SK-N-SH (cell line): ENCODE data around the gene DCTD. TPM values are rescaled to one million over a fixed set of nuclear protein-coding genes. Genes with fewer than 3 reads are reported as not detected.
A peak's percentile ranks its signal among the peaks of the same experiment; 100 is the strongest.

ENCODE experiments used
- CTCF ChIA-PET: fragments of 300-600, 350-600 bp; formaldehyde crosslinking; extraction: SDS; loops from one replicate; lab custom pipeline; 2021; lab: Yijun Ruan, JAX
- POLR2A ChIA-PET: fragments of 350-600 bp; sonication (Branson Sonifier 250); formaldehyde crosslinking; extraction: SDS; loops from one replicate; lab custom pipeline; 2020; ENCODE audit warnings: antibody characterized with exemption, inconsistent platforms; lab: Yijun Ruan, JAX
- DNase-seq: peaks from one replicate; pipeline ENCODE4 v3.0.0; 2012
- H2AFZ ChIP-seq: fragments of 200-600 bp; sonication (generic); 2 replicates; pipeline ENCODE4 v1.8.1; 2016; ENCODE audit warnings: antibody characterized with exemption, mild to moderate bottlenecking, low read depth
- H3F3A ChIP-seq: fragments of 200-600 bp; sonication (generic); replicated peaks from 2 replicates; pipeline ENCODE3; 2016; ENCODE audit warnings: antibody characterized with exemption, mild to moderate bottlenecking; ENCODE audit not compliant: insufficient read depth
- H3K27ac ChIP-seq, 2 experiments: fragments of 200-500 bp in 1 of 2; fragments of 200-600 bp in 1 of 2; sonication (Bioruptor generic) in 1 of 2; sonication (generic), shearing (Covaris generic) in 1 of 2; 2 replicates each; pipeline versions ENCODE4 v1.5.1 to v1.6.1; 2014 to 2016; ENCODE audit warnings: low read depth in 2 of 2, inconsistent platforms in 1 of 2, low read length in 1 of 2, mild to moderate bottlenecking in 1 of 2, mixed read lengths in 1 of 2
- H3K27me3 ChIP-seq: fragments of 200-600 bp; sonication (generic), shearing (Covaris generic); 2 replicates; pipeline ENCODE4 v1.6.1; 2016; ENCODE audit warnings: mixed run types; ENCODE audit not compliant: insufficient read depth
- H3K36me3 ChIP-seq, 2 experiments: fragments of 200-500 bp in 1 of 2; fragments of 200-600 bp in 1 of 2; sonication (Bioruptor generic) in 1 of 2; sonication (generic) in 1 of 2; replicated peaks in 1 of 2; 2 replicates each; pipeline versions ENCODE3 to v1.5.1; 2014 to 2016; ENCODE audit warnings: low read length in 1 of 2, mild to moderate bottlenecking in 1 of 2; ENCODE audit not compliant: insufficient read depth in 2 of 2, control insufficient read depth in 1 of 2
- H3K4me1 ChIP-seq, 2 experiments: fragments of 200-500 bp in 1 of 2; fragments of 200-600 bp in 1 of 2; sonication (Bioruptor generic) in 1 of 2; sonication (generic), shearing (Covaris generic) in 1 of 2; 2 replicates each; pipeline versions ENCODE4 v1.5.1 to v1.6.1; 2014 to 2016; ENCODE audit warnings: low read depth in 1 of 2, low read length in 1 of 2, mixed run types in 1 of 2; ENCODE audit not compliant: insufficient read depth in 2 of 2, control insufficient read depth in 1 of 2
- H3K4me2 ChIP-seq: fragments of 200-600 bp; sonication (generic), shearing (Covaris generic); 2 replicates; pipeline ENCODE4 v1.6.1; 2017; ENCODE audit warnings: mixed run types
- H3K4me3 ChIP-seq, 2 experiments: fragments of 200-500 bp in 1 of 2; fragments of 200-600 bp in 1 of 2; sonication (Bioruptor generic) in 1 of 2; sonication (generic), shearing (Covaris generic) in 1 of 2; 2 replicates each; pipeline versions ENCODE4 v1.5.1 to v1.8.1; 2014 to 2016; ENCODE audit warnings: low read depth in 2 of 2, inconsistent platforms in 1 of 2, low read length in 1 of 2, mild to moderate bottlenecking in 1 of 2, mixed read lengths in 1 of 2, moderate library complexity in 1 of 2
- H3K79me2 ChIP-seq: fragments of 200-600 bp; sonication (generic); 2 replicates; pipeline ENCODE4 v1.8.1; 2017; ENCODE audit warnings: mild to moderate bottlenecking; ENCODE audit not compliant: insufficient read depth
- H3K9ac ChIP-seq: fragments of 200-600 bp; sonication (generic); 2 replicates; pipeline ENCODE4 v1.6.1; 2017; ENCODE audit warnings: mixed run types
- H3K9me2 ChIP-seq: fragments of 200-600 bp; sonication (generic); 2 replicates; pipeline ENCODE4 v1.6.1; 2017; ENCODE audit warnings: mixed run types
- H3K9me3 ChIP-seq: fragments of 200-600 bp; sonication (generic); 2 replicates; pipeline ENCODE4 v1.6.1; 2017; ENCODE audit warnings: mixed run types, mild to moderate bottlenecking, moderate library complexity
- H4K20me1 ChIP-seq: fragments of 200-600 bp; sonication (generic); 2 replicates; pipeline ENCODE4 v1.6.1; 2017; ENCODE audit warnings: mild to moderate bottlenecking, mixed run types; ENCODE audit not compliant: insufficient read depth
- CHD2 ChIP-seq: fragments of 150-350 bp; IDR thresholded peaks from 2 replicates; pipeline ENCODE4 v1.6.1; 2018; ENCODE audit warnings: low read length; ENCODE audit not compliant: partially characterized antibody
- ELF1 ChIP-seq: IDR thresholded peaks from 2 replicates; pipeline ENCODE4 v1.4.0; 2012
- EZH2phosphoT487 ChIP-seq: fragments of 200-600 bp; sonication (generic); IDR thresholded peaks from 2 replicates; pipeline ENCODE4 v1.6.1; 2017; ENCODE audit warnings: low read depth, mixed run types, mild to moderate bottlenecking, antibody characterized with exemption, moderate library complexity, borderline replicate concordance
- FOSL2 ChIP-seq: IDR thresholded peaks from 2 replicates; pipeline ENCODE4 v1.4.0; 2012; ENCODE audit warnings: low read depth, mild to moderate bottlenecking, moderate library complexity, borderline replicate concordance
- FOXM1 ChIP-seq: IDR thresholded peaks from 2 replicates; pipeline ENCODE4 v1.4.0; 2012; ENCODE audit warnings: low read depth, mild to moderate bottlenecking
- MXI1 ChIP-seq: IDR thresholded peaks from 2 replicates; pipeline ENCODE4 v1.6.1; 2012; ENCODE audit warnings: mild to moderate bottlenecking, low read depth, low read length, improper control_type of control experiment
- NFIC ChIP-seq: IDR thresholded peaks from 2 replicates; pipeline ENCODE4 v1.4.0; 2012; ENCODE audit warnings: borderline replicate concordance
- RAD21 ChIP-seq: IDR thresholded peaks from 2 replicates; pipeline ENCODE4 v1.6.1; 2012; ENCODE audit warnings: mild to moderate bottlenecking, low read length
- RCOR1 ChIP-seq: fragments of 150-350 bp; IDR thresholded peaks from 2 replicates; pipeline ENCODE4 v1.6.1; 2017; ENCODE audit warnings: antibody characterized with exemption, low read length
- RFX5 ChIP-seq: IDR thresholded peaks from 2 replicates; pipeline ENCODE4 v1.6.1; 2012; ENCODE audit warnings: mild to moderate bottlenecking, improper control_type of control experiment, low read length
- RXRA ChIP-seq: IDR thresholded peaks from 2 replicates; pipeline ENCODE4 v1.4.0; 2012; ENCODE audit warnings: low read depth, mild to moderate bottlenecking, borderline replicate concordance
- SMC3 ChIP-seq: IDR thresholded peaks from 2 replicates; pipeline ENCODE4 v1.6.1; 2012; ENCODE audit warnings: low read depth, low read length, improper control_type of control experiment
- TAF1 ChIP-seq: IDR thresholded peaks from 2 replicates; pipeline ENCODE4 v1.6.1; 2012; ENCODE audit warnings: low read depth, mild to moderate bottlenecking, low read length, moderate library complexity, borderline replicate concordance
- TCF12 ChIP-seq: IDR thresholded peaks from 2 replicates; pipeline ENCODE4 v1.4.0; 2012
- TEAD4 ChIP-seq: IDR thresholded peaks from 2 replicates; pipeline ENCODE4 v1.4.0; 2012; ENCODE audit warnings: mild to moderate bottlenecking, borderline replicate concordance; ENCODE audit not compliant: insufficient read depth
- WGBS: methylation state at CpG from one replicate; pipeline ENCODE4 v1.1.6; 2017; ENCODE audit warnings: low lambda C conversion rate; 5-methylcytosine and 5-hydroxymethylcytosine counted together
- polyA plus RNA-seq, 3 experiments: library from polyadenylated mRNA; depleted of rRNA; stranded (reverse); fragments of >200 nt; gene quantifications; 2 replicates each; pipeline ENCODE4 v1.2.3, GENCODE V29; 2012
- TF ChIP-seq, protein P1 (sequence below): fragments of 200-600 bp; sonication (generic); IDR thresholded peaks from 2 replicates; pipeline ENCODE4 v1.6.1; 2017; ENCODE audit warnings: antibody characterized with exemption, mild to moderate bottlenecking, moderate library complexity
- TF ChIP-seq, protein P2 (sequence below): IDR thresholded peaks from 2 replicates; pipeline ENCODE4 v1.6.1; 2012; ENCODE audit warnings: mild to moderate bottlenecking, low read depth, low read length, moderate library complexity
- TF ChIP-seq, protein P3 (sequence below): fragments of 150-350 bp; IDR thresholded peaks from 2 replicates; pipeline ENCODE4 v1.6.1; 2017; ENCODE audit warnings: antibody characterized with exemption, low read length, low read depth, borderline replicate concordance
- TF ChIP-seq, protein P4 (sequence below): IDR thresholded peaks from 2 replicates; pipeline ENCODE4 v1.4.0; 2012; ENCODE audit warnings: low read depth

Gene DCTD
- polyA plus RNA-seq, 1 of the 3 experiments (the other 2 are of a cell fraction): 123 TPM

DNA sequence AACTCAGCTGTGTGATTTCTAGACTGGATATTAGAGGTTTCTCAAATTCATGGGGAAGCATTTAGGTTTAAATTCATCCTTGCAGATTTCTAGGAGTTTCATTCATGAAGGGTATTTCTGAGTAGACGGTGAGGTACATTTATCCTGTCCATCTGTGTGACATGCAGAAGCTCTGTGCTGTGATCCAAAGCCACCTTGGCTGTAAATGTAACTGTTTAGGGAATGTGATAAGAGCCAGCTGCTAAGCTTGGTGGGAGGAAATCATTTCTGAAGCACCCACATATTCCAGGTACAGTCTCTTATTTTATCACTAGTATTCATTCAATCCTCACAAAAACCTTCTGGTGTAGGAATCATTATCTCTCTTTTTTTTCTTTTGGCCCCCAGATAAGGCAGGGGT is 8.7 kb upstream of the DCTD start:
- Histone ChIP-seq H3K9me2 (no peaks in the 10 kb centered on the region), H3K9ac (no peak overlapping the region), H3K9me3 (no peaks in the 10 kb centered on the region), H3K4me1 (peaks cover 0 to 5% of the 10 kb centered on the region in 2 experiments; a peak in 2 of 4 replicates), H3K27ac (no peak overlapping the region), H3F3A (peaks cover 13% of the 10 kb centered on the region), H3K79me2 (no peaks in the 10 kb centered on the region), H3K4me3 (no peak overlapping the region), H3K4me2 (no peak overlapping the region), H3K36me3 (no peaks in the 10 kb centered on the region), H3K27me3 (no peaks in the 10 kb centered on the region), H2AFZ (no peak overlapping the region)
- CTCF ChIA-PET: interaction anchor here (0.6 to 7.1 kb wide), 28 partner anchors 9 to 1783 kb away, joined by 3 to 56 read pairs (median 4); partner anchors contain the start of gene DCTD
- WGBS: 78% methylated on average over 1 of the region's 1 CpG
- TF ChIP-seq, protein P1, sequence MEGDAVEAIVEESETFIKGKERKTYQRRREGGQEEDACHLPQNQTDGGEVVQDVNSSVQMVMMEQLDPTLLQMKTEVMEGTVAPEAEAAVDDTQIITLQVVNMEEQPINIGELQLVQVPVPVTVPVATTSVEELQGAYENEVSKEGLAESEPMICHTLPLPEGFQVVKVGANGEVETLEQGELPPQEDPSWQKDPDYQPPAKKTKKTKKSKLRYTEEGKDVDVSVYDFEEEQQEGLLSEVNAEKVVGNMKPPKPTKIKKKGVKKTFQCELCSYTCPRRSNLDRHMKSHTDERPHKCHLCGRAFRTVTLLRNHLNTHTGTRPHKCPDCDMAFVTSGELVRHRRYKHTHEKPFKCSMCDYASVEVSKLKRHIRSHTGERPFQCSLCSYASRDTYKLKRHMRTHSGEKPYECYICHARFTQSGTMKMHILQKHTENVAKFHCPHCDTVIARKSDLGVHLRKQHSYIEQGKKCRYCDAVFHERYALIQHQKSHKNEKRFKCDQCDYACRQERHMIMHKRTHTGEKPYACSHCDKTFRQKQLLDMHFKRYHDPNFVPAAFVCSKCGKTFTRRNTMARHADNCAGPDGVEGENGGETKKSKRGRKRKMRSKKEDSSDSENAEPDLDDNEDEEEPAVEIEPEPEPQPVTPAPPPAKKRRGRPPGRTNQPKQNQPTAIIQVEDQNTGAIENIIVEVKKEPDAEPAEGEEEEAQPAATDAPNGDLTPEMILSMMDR: no peak
- TF ChIP-seq, all 33 proteins: peak for 0
- no peak for DNase-seq
- POLR2A ChIA-PET: no interaction called here
- H4K20me1 ChIP-seq: no peaks in the 10 kb centered on the region

DNA sequence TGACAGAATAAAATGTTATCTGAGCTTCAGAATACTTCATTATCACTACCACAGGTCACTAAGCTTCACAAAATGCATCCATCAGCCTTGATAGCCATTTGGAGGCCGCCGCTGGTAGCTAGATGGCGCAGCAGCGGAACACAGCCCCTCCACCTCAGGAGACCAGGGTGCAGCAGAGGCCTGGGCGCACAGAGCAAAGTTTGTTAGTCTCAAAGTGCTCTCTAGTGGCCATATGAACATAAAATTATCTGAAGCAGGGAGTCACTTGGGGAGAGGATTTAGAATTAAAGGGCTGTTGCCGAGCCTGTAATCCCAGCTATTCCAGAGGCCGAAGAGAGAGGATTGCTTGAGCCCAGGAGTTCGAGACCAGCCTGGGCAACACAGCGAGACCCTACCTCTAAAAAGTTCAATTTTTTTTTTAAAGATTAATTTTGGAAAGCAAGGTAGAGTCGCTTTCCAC is 8.1 kb upstream of the DCTD start:
- peak; percentile 79 for DNase-seq
- WGBS: 52% methylated on average over 10 of the region's 10 CpGs
- Histone ChIP-seq H3K9ac (no peak overlapping the region), H3K79me2 (no peaks in the 10 kb centered on the region), H3K4me3 (no peak overlapping the region; a peak in 1 of 4 replicates), H4K20me1 (no peaks in the 10 kb centered on the region), H3K4me1 (no peaks in the 10 kb centered on the region; a peak in 2 of 4 replicates), H3K9me2 (no peaks in the 10 kb centered on the region), H3K4me2 (no peak overlapping the region), H3F3A (peaks cover 13% of the 10 kb centered on the region), H2AFZ (peak overlapping the region; percentile 17; the same call in 1 of the 2 replicates), H3K36me3 (no peaks in the 10 kb centered on the region), H3K27ac (no peak overlapping the region), H3K9me3 (no peaks in the 10 kb centered on the region), H3K27me3 (no peaks in the 10 kb centered on the region)
- ChIA-PET POLR2A (no interaction called here), CTCF (interaction anchor here (0.6 to 7.1 kb wide), 45 partner anchors 9 to 1782 kb away, joined by 3 to 56 read pairs (median 3); partner anchors contain the start of gene DCTD)
- TF ChIP-seq, protein P2, sequence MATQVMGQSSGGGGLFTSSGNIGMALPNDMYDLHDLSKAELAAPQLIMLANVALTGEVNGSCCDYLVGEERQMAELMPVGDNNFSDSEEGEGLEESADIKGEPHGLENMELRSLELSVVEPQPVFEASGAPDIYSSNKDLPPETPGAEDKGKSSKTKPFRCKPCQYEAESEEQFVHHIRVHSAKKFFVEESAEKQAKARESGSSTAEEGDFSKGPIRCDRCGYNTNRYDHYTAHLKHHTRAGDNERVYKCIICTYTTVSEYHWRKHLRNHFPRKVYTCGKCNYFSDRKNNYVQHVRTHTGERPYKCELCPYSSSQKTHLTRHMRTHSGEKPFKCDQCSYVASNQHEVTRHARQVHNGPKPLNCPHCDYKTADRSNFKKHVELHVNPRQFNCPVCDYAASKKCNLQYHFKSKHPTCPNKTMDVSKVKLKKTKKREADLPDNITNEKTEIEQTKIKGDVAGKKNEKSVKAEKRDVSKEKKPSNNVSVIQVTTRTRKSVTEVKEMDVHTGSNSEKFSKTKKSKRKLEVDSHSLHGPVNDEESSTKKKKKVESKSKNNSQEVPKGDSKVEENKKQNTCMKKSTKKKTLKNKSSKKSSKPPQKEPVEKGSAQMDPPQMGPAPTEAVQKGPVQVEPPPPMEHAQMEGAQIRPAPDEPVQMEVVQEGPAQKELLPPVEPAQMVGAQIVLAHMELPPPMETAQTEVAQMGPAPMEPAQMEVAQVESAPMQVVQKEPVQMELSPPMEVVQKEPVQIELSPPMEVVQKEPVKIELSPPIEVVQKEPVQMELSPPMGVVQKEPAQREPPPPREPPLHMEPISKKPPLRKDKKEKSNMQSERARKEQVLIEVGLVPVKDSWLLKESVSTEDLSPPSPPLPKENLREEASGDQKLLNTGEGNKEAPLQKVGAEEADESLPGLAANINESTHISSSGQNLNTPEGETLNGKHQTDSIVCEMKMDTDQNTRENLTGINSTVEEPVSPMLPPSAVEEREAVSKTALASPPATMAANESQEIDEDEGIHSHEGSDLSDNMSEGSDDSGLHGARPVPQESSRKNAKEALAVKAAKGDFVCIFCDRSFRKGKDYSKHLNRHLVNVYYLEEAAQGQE: no peak
- TF ChIP-seq, protein P3, sequence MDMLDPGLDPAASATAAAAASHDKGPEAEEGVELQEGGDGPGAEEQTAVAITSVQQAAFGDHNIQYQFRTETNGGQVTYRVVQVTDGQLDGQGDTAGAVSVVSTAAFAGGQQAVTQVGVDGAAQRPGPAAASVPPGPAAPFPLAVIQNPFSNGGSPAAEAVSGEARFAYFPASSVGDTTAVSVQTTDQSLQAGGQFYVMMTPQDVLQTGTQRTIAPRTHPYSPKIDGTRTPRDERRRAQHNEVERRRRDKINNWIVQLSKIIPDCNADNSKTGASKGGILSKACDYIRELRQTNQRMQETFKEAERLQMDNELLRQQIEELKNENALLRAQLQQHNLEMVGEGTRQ: no peak
- no peak for TF ChIP-seq TEAD4
- peak; percentile 79 for TF ChIP-seq SMC3
- no peak for TF ChIP-seq MXI1
- no peak for TF ChIP-seq FOSL2
- no peak for TF ChIP-seq RXRA
- no peak for TF ChIP-seq EZH2phosphoT487
- peak; percentile 15 for TF ChIP-seq CHD2
- no peak for TF ChIP-seq NFIC
- TF ChIP-seq TCF12: no peak
- TF ChIP-seq ELF1: no peak
- no peak for TF ChIP-seq FOXM1
- peak; percentile 91 for TF ChIP-seq RAD21
- TF ChIP-seq, protein P4, sequence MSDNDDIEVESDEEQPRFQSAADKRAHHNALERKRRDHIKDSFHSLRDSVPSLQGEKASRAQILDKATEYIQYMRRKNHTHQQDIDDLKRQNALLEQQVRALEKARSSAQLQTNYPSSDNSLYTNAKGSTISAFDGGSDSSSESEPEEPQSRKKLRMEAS: no peak
- no peak for TF ChIP-seq TAF1
- no peak for TF ChIP-seq RFX5
- TF ChIP-seq, protein P1: peak; percentile 63
- 0 out of 2 replicates have a peak, but pooled peaks have one; percentile 29 for TF ChIP-seq RCOR1
